HG03575 (cell line): ENCODE data around the gene ACR.

ENCODE experiments used
- ATAC-seq: cut with Tn5 transposase; IDR thresholded peaks from one replicate; pipeline ENCODE4 v1.9.1; 2021; ENCODE audit not compliant: unreplicated experiment, insufficient number of reproducible peaks, low FRiP score; ENCODE audit errors: extremely low read depth

ACR gene

DNA sequence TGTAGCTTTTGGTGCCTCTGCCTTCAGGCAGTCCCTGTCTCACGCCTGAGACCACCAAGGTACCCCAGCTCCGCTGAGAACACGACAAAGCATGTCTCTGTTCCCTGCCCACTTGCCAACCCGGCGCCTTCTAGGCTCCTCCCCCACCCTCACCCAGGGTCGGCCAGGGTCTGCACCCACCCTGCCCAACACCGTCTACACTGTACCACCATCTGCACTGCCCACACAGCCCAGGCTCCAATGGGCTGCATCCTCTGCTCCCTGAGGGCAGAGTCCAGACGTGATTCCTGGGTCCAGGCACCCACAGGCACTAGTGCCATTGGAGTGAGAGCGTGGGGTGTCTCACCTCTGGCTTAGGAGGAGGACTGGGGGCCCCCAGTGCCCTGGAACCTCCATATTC is 22.8 kb upstream of the ACR start:
- no peak for ATAC-seq

DNA sequence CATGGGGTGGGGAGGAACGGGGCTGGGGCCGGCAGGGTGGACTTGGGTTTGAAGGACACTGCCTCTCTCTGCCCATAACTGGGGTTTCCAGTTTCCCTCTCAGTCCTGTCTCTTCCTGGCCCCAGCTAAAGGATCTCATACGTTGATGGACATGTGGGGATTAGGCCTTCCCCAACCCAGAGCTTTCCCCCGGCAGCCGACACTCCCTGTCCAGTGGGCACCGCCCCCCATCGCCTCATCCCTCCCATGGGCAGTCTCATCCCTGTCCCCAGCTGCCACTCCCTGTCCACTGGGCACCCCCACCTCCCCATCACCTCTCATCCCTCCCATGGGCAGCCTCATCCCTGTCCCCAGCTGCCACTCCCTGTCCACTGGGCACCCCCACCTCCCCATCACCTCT is 22.2 kb upstream of the ACR start:
- ATAC-seq = no peak

DNA sequence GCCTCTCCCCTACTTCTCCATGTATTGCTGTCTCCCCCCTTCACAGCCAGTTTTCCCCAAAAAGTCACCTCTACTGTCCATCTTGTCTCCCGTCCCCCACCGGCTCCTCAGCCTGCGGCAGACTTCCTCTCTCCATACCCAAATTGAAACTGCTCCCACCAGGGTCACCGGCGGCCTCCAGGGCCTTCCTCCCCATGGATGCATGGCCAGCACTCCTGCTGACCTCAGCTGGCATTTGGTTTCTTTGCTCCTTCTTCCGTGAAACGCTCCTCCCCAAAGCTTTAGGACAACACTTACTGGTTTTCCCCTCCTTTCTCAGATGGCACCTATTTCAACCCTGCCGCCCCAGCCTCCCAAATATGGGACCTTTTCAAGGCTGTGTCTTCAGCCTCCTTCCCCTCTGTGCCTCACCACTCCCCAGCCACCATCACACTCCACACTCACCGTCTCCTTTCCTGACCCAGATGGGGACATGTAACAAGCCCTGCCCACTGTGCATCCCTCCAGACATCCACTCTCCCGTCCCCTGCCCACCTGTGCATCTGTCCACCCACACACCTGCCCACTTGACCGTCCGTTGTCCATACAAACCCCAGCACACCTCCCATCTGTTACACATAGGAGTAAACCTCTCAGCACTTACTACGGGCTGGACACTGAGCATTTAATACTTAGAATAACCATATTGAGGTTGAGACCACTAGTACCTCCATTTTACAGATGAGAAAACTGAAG is 21.5 kb upstream of the ACR start:
- no peak for ATAC-seq

DNA sequence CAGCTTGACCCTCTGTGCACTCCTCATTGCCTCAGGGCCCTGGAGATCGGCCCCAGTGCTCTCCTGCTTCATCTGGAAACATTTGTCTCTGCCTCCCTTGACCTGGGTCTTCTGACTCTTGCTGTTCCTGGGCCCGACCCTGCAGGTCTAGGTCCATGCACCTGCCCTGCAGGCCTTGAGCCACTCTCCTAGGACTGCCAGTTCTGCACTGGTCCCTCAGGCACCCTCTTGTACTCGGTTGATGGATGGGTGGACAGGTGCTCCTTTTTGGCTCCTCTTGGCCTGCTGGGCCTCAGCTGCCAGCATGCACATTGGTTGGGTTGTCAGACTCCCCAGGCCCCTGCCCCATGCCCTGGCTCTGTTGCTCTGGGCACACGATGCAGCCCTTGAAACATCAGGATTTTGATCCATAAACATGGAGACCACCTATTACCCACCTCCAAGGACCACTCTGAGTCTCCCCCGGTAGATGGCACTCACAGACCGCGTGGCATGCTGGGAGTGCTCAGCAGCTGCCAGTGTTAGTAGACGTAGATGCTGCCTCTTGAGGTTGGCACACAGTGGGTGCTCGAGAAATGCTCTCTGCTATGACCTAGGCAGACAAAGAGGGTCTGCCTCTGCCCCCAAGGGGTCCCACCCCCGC is 20.2 kb upstream of the ACR start:
- no peak for ATAC-seq

DNA sequence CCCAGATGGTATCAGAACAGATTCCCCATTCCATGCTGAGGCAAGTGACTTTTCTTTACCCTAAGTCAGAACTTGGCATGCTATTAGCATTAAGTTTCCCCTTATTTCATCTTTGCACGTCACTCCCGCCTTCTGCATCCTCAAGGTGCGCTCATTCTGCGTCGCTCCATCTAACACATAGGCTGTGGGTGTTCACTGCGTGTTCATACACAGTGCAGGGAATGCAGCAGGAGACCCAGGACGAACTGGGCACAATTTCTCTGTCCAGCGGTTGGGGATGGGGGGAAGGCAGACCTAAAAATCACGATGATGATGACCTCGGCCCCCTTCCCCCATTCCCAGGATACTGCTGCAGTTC is 19.7 kb upstream of the ACR start:
- no peak for ATAC-seq

DNA sequence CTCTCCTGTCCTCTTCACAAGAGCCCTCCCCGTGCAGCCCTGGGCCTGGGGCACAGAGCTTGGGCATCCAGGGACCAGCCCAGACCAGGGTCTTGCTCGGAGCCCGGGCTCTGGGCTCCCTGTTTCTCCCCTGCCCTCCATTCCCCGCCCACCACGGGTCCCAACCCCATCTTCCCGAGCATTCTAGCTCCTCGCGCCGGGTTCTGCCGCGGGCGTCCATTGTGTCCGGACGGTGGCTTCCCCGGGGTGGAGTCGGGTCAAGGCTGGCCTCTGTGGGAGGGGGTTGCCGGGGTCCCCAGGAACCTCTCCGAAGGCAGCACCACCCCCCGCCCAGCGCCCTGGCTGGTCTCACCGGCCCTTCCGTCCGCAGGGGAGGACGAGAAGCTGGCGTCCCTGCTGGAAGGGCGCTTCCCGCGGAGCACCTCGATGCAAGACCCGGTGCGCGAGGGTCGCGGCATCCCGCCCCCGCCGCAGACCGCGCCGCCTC is 18.1 kb upstream of the ACR start:
- no peak for ATAC-seq

DNA sequence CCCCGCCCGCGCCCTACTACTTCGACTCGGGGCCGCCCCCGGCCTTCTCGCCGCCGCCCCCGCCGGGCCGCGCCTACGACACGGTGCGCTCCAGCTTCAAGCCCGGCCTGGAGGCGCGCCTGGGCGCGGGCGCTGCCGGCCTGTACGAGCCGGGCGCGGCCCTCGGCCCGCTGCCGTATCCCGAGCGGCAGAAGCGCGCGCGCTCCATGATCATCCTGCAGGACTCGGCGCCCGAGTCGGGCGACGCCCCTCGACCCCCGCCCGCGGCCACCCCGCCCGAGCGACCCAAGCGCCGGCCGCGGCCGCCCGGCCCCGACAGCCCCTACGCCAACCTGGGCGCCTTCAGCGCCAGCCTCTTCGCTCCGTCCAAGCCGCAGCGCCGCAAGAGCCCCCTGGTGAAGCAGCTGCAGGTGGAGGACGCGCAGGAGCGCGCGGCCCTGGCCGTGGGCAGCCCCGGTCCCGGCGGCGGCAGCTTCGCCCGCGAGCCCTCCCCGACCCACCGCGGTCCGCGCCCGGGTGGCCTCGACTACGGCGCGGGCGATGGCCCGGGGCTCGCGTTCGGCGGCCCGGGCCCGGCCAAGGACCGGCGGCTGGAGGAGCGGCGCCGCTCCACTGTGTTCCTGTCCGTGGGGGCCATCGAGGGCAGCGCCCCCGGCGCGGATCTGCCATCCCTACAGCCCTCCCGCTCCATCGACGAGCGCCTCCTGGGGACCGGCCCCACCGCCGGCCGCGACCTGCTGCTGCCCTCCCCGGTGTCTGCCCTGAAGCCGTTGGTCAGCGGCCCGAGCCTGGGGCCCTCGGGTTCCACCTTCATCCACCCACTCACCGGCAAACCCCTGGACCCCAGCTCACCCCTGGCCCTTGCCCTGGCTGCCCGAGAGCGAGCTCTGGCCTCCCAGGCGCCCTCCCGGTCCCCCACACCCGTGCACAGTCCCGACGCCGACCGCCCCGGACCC is 17.4 kb upstream of the ACR start:
- ATAC-seq = no peak

DNA sequence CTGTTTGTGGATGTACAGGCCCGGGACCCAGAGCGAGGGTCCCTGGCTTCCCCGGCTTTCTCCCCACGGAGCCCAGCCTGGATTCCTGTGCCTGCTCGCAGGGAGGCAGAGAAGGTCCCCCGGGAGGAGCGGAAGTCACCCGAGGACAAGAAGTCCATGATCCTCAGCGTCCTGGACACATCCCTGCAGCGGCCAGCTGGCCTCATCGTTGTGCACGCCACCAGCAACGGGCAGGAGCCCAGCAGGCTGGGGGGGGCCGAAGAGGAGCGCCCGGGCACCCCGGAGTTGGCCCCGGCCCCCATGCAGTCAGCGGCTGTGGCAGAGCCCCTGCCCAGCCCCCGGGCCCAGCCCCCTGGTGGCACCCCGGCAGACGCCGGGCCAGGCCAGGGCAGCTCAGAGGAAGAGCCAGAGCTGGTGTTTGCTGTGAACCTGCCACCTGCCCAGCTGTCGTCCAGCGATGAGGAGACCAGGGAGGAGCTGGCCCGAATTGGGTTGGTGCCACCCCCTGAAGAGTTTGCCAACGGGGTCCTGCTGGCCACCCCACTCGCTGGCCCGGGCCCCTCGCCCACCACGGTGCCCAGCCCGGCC is 16.7 kb upstream of the ACR start:
- no peak for ATAC-seq

DNA sequence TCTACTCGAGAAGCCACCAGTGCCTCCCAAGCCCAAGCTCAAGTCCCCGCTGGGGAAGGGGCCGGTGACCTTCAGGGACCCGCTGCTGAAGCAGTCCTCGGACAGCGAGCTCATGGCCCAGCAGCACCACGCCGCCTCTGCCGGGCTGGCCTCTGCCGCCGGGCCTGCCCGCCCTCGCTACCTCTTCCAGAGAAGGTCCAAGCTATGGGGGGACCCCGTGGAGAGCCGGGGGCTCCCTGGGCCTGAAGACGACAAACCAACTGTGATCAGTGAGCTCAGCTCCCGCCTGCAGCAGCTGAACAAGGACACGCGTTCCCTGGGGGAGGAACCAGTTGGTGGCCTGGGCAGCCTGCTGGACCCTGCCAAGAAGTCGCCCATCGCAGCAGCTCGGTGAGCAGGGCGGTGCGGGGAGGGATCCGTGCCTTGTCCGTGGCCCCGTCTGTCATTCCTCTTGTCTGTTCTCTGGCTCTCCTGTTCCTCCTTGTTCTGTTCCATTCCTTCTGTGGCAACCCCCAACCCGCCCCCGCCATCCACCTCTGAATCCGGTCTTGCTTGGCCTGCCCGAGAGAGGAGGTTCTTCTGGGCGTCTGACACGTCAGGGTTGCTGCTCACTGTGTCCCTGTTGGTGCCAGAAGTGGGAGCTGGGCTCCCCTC is 15.8 kb upstream of the ACR start:
- no peak for ATAC-seq

DNA sequence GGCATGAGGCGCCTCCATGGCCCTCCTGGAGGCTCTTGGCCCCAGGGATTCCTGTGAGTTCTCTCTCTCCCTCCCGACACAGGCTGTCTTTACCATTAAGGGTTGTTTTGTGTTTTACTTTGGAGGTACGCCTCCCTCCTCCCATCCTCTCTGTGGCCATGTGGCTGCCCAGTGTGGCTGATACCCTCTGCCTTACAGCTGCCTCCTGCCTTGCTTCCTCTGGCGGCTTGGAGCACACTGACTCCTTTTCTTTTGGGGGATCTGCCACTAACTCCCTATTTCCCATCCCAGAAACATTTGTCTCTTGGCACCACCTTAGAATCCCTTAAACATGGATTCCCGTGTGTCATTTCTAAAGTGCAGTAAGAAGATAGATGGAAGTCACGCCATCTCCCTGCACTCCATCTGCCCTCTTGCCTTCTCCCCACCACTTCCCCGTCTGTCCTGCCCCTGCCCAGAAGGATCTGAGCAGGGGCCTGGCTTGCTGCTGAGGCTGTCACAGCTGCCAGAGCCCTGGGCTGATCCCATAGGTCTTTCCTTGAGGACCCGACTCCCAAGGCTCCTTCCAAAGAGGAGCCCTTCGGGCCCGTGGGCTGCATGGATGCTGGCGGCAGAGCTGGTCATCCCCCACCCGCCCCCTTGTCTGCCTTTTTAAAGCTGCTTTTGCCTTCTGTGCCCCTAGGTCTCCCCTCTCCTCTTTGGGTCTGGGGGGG is 15.1 kb upstream of the ACR start:
- ATAC-seq = no peak

DNA sequence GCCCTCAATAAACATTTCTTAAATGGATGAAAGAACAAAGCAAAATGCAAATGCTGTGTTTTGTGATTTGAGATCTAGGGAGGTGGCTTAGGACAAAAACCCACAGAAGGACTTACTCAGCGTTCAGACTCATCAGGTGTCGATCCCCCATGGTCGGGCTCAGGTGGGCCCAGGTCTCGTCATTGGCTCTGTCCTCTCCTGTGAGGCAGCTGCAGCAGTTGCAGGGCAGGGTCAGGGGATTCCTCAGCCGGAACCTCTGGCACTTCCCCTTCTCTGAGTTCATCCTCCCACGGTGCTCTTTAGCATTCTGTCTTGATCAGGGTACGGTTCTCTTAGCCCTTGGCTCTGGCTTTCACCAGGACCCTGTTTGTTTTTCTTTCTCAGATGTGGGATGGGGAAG is 14.0 kb upstream of the ACR start:
- ATAC-seq = no peak

DNA sequence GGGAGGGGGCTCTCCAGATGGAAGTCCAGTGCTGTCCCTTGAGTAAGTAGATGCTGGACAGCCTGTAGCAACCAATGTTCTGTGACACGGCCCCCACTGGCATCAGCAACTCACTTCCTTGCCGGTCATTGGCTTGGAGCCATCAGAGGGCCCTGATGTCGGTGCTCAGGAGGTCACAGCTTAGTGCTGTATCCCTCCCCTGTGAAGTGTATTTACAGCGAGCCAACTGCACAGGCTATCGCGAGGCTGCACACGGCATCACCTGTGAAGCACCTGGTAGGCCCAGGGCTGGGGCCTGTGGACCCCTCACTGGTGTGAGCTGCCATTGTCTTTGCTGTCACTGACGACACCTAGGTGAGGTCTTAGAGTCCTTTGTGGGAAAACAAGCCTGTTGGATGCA is 13.4 kb upstream of the ACR start:
- no peak for ATAC-seq

DNA sequence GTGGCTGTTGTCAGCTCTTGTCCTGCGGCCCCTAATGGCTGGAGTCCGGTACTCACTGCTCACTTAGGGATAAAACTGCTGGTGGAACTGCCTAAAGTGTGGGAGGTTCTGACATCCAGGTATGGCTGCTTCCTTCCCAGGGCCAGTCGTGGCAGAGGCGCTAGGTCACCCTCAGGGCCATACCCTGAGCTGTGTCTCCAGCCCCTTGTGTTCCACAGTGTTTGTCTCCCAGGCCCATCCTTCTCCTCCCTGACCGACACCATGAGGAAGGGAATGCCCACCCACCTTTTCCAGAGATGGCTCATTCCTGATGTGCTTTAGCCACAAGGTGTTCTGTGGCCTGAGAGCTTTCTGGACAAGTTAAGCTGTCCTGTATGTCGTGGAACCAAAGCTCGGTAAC is 12.4 kb upstream of the ACR start:
- no peak for ATAC-seq

DNA sequence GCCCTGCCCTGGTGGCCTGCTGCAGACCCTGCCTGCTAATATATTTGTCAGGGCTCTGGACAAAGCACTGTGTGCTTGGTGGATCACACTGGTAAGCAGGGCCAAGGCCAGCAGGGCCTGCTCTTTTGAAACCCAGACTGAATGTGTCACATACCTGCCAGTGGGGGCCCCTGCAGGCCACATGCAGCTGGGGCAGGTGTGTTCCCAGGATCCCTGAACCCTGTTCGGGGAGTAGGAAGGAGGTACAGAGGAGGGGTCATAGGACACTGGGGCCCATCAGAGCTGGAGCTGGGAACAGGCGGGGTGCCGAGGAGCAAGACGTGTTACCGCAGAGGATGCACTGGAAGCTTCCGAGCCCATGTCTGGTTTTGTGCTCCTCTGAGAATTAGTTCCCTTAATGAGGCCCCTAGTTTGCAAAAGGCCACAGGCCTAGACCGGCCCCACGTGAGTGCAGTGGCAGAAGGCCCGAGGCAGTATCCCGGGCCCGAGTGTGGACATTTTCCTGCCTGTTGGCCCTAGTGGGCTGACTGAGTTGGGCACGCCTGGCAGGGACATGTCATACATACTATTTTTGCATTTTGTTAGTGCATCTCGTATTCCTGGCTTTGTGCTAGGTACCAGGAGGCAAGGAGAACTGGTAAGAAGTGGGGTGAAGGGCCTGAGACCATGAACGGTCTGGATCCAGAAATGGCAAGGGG is 11.2 kb upstream of the ACR start:
- no peak for ATAC-seq

DNA sequence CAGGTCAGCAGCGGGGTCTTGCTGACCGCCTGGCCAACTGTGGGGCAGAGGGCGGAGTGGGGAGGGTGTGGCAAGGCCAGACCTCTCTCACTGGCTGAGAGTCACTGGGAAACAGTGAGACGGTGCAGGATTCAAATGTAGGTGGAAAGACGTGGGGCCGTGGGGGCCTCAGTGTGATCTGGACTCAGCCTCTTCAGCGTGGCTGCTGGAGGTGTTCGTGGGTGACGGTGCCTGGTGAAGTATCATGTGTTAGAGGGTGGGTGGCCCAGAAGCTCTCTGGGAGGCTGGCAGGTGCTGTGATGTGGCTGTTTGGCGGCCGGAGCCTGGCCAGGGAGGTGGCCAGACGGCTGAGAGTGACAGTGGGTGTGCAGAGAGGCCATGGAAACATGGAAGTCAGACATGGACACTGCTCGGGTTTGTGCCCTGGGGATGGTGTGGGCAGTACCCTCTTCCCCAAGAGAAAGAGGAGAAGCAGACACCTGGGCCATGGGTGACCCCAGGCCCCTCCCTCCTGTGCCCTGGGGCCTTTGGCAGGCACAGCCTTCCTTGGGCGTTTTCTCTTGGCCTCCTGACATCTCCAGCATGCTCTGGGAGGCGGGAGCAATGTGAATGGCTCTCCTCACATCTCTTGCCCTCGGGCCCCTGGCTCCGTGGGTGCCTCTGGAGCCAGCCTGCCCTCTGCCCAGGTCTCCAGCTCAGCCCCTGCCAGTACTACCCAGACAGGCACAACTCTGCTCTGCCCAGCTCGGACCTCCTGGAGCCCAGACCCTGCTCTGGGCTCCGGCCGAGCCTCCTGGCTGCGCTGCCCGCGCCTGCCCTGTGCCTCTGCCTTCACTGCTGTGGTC is 10.1 kb upstream of the ACR start:
- ATAC-seq = no peak

DNA sequence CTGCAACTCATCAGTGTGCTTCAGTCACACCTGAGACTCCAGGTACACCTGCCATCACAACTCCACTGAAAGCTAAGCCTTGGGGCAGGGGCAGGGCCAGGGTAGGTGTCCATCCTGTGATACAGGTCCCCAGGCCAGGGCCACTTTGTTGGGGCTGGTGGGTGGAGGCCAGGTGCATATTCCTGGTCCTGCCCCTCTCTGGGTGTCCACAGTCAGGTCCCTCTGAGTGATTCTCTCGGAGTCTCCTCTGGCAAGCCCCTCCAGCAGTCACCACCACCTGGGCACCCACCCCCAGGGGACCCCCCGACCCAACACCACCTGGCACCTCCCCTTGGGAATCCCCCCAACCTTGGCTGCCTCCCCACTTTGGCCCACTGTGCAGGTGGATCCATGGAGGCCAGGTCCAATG is 9.5 kb upstream of the ACR start:
- no peak for ATAC-seq

DNA sequence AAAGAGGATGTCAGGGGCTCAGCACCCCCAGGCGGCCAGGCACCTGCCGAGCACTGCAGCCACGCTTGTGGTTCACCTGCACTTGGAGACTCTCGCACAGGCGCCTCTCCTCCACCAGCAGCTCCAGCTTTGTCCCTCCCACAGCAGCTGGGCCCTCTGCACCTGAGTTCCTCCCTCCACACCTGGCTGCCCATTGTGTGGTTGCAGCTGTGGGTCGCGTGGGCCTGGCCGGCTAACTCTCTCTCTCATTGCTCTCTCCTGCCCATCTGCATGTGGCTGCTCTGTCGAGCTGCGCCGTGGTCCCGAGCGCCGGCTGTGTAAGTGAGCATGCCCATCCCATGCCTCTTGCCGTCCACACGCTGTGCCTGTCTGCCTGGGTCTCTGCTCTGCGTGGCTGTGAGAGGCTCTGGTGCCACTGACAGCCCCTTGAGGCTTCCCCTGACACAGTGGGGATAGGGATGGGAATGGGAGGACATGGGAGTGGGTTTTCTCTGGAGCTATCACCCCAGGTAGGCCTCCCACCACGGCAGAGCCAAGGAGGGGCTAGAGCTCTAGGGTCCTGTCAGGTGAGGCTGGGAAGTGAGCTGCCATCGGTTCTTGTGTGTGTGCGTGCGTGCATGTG is 8.5 kb upstream of the ACR start:
- ATAC-seq = no peak
